Fibroblast of lung (primary cell): ENCODE data around the gene ZC3H12C. TPM values are rescaled to one million over a fixed set of nuclear protein-coding genes. Genes with fewer than 3 reads are reported as not detected.
"Not testable (repeated sequence)": the region's sequence is repeated elsewhere in the genome, so short reads cannot be mapped to it uniquely, and the experiment has no call there.

Source experiments
- DNase-seq, 2 donors: peaks; one replicate each; pipeline versions ENCODE4 v3.0.0 to v3.0.0-alpha.2; 2010; ENCODE audit warnings: low read depth in 2 of 2
- H2AFZ ChIP-seq: 2 replicates; pipeline ENCODE4 v1.5.1; 2012; ENCODE audit warnings: low read length, control low read depth, inconsistent platforms
- H3K27ac ChIP-seq: 2 replicates; pipeline ENCODE4 v1.5.1; 2011; ENCODE audit warnings: low read length, control low read depth; ENCODE audit not compliant: insufficient read depth
- H3K27me3 ChIP-seq: 2 replicates; pipeline ENCODE4 v1.5.1; 2011; ENCODE audit warnings: mild to moderate bottlenecking, low read length; ENCODE audit not compliant: control insufficient read depth, insufficient read depth
- H3K36me3 ChIP-seq: 2 replicates; pipeline ENCODE4 v1.5.1; 2011; ENCODE audit warnings: low read length; ENCODE audit not compliant: control insufficient read depth, insufficient read depth
- H3K4me1 ChIP-seq: 2 replicates; pipeline ENCODE4 v1.5.1; 2011; ENCODE audit warnings: low read length; ENCODE audit not compliant: control insufficient read depth, insufficient read depth; ENCODE audit errors: extremely low read depth
- H3K4me2 ChIP-seq: 2 replicates; pipeline ENCODE4 v1.5.1; 2011; ENCODE audit warnings: low read length, control low read depth; ENCODE audit not compliant: insufficient read depth; ENCODE audit errors: extremely low read depth
- H3K4me3 ChIP-seq, 4 experiments: fragments of 200-600 bp in 1 of 4; sonication (generic) in 1 of 4; replicated peaks in 1 of 4; 2 replicates each; pipeline ENCODE4 v1.5.1; 2011 to 2016; ENCODE audit warnings: low read length in 4 of 4, low read depth in 3 of 4, mild to moderate bottlenecking in 3 of 4, control low read depth in 2 of 4, inconsistent platforms in 1 of 4, mixed read lengths in 1 of 4; ENCODE audit not compliant: insufficient read depth in 1 of 4; ENCODE audit errors: control extremely low read depth in 1 of 4
- H3K79me2 ChIP-seq: 2 replicates; pipeline ENCODE4 v1.5.1; 2012; ENCODE audit warnings: mild to moderate bottlenecking, low read length, inconsistent platforms; ENCODE audit not compliant: control insufficient read depth, insufficient read depth
- H3K9ac ChIP-seq: 2 replicates; pipeline ENCODE4 v1.5.1; 2011; ENCODE audit warnings: mild to moderate bottlenecking, low read length, control low read depth; ENCODE audit not compliant: insufficient read depth
- H3K9me3 ChIP-seq: 2 replicates; pipeline ENCODE4 v1.5.1; 2012; ENCODE audit warnings: low read depth, low read length; ENCODE audit not compliant: control insufficient read depth, insufficient read depth
- H4K20me1 ChIP-seq: 2 replicates; pipeline ENCODE4 v1.5.1; 2011; ENCODE audit warnings: low read length; ENCODE audit not compliant: control insufficient read depth, insufficient read depth; ENCODE audit errors: extremely low read depth
- CTCF ChIP-seq, 2 donors: IDR thresholded peaks in 1 of 2; conservative IDR thresholded peaks in 1 of 2; 1 replicate in 1 of 2; 2 replicates in 1 of 2; pipeline ENCODE4 v1.5.1; 2011 to 2012; ENCODE audit warnings: low read length in 2 of 2, control low read depth in 1 of 2, inconsistent platforms in 1 of 2, low read depth in 1 of 2, mild to moderate bottlenecking in 1 of 2
- EZH2 ChIP-seq: IDR thresholded peaks from 2 replicates; pipeline ENCODE4 v1.5.1; 2012; ENCODE audit warnings: low read length, control low read depth, mild to moderate bottlenecking; ENCODE audit errors: missing control alignments
- polyA plus RNA-seq, 2 donors: library from polyadenylated mRNA; depleted of rRNA in 1 of 2; stranded (reverse) in 1 of 2; unstranded in 1 of 2; fragments of >200 nt; gene quantifications; 2 replicates each; pipeline ENCODE4 v1.2.1, GENCODE V29; 2011 to 2012; ENCODE audit warnings: missing spikeins in 1 of 2
- total RNA-seq: library from RNA; depleted of rRNA; stranded (reverse); fragments of >200 nt; gene quantifications from 2 replicates; pipeline ENCODE4 v1.2.1, GENCODE V29; 2014

ZC3H12C gene
- total and polyA plus RNA-seq, 2 donors (not counting 1 experiment from before 2014, with no cell fraction given): 7.2 to 10.1 TPM

- Histone ChIP-seq H3K4me1 (peaks cover 9% of the 10 kb centered on the region), H3K4me3 (no peak overlapping the region), H3K36me3 (no peaks in the 10 kb centered on the region), H2AFZ (no peak overlapping the region), H3K27ac (no peak overlapping the region), H3K9ac (no peak overlapping the region), H4K20me1 (no peaks in the 10 kb centered on the region), H3K27me3 (no peaks in the 10 kb centered on the region), H3K79me2 (no peaks in the 10 kb centered on the region), H3K4me2 (no peak overlapping the region), H3K9me3 (no peaks in the 10 kb centered on the region)
- TF ChIP-seq EZH2 (no peak), CTCF (conservative IDR thresholded peaks at IDR 0.05 in 1 of 2, IDR thresholded peaks at IDR 0.05 in 1 of 2; ENCODE audit: low read depth in 1 of 2, low read length in 2 of 2) (no peak)
- no peak for DNase-seq
Observed at GRCh38 chr11:110190885-110191284, 97.7 kb downstream of the ZC3H12C start.

DNA sequence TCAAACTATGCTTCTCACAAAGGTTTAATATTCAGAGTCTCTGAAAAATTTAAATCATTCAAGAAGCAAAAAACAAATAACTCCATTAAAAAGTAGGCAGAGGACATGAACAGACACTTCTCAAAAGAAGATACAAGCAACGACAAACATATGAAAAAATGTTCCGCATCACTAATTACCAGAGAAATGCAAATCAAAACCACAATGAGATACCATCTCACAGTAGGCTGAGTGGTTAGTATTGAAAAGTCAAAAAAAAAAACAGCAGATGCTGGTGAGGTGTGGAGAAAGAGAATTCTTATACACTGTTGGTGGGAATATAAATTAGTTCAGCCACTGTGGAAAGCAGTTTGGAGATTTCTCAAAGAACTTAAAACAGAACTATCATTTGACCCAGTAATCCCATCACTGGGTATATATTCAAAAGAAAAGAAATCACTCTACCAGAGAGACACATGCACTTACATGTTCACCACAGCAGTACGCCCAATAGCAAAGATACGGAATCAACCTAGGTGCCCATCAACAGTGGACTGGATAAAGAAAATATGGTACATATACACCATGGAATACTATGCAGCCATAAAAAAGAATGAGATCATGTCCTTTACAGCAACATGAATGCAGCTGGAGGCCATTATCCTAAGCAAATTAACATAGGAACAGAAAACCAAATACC lies 99.6 kb downstream of the ZC3H12C start:
- H2AFZ ChIP-seq, H4K20me1 ChIP-seq, H3K79me2 ChIP-seq, H3K36me3 ChIP-seq, H3K4me3 ChIP-seq, H3K27me3 ChIP-seq, H3K4me2 ChIP-seq, DNase-seq, H3K9ac ChIP-seq, H3K9me3 ChIP-seq, H3K27ac ChIP-seq: not testable (repeated sequence)
- peaks cover 15% of the 10 kb centered on the region for H3K4me1 ChIP-seq

- not testable (repeated sequence) for H3K9me3 ChIP-seq, H3K4me2 ChIP-seq, H4K20me1 ChIP-seq, H3K27me3 ChIP-seq, H3K27ac ChIP-seq, H3K79me2 ChIP-seq, H3K4me3 ChIP-seq, H3K9ac ChIP-seq, H3K36me3 ChIP-seq, H2AFZ ChIP-seq
- peak; percentile 89 to 93 for DNase-seq
- H3K4me1 ChIP-seq: peaks cover 15% of the 10 kb centered on the region
Observed at GRCh38 chr11:110194211-110194766, 101.1 kb downstream of the ZC3H12C start.

DNA sequence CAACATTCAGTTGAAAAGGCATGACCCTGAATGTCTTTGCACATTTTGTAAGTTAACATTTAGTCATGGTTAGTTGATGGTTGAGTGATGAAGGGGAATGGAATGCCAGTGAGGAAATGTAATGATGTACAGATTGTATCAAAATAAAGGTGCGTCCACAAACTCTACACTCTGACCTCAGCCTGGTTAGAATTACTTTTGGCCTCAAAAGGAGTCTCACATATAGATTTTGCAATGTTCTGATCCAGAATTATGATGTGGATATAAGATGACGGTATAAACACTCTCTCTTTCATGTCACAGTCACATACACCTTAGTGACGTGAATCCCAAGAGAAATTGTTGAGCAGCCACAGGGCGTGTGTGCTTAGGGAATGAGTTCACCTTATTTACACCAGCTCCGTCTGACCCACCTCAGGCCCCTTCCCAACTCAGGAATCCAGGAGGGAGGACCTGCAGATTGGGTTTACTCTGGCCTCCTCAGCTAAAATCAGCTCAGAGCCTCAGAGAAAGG lies 103.1 kb downstream of the ZC3H12C start:
- Histone ChIP-seq H3K9ac (no peak overlapping the region), H3K4me2 (no peak overlapping the region)

More for the DNA sequence above, 103.1 kb downstream of the ZC3H12C start:
- H2AFZ ChIP-seq: no peak overlapping the region
- TF ChIP-seq CTCF (conservative IDR thresholded peaks at IDR 0.05 in 1 of 2, IDR thresholded peaks at IDR 0.05 in 1 of 2; ENCODE audit: low read depth in 1 of 2, low read length in 2 of 2): no peak
- TF ChIP-seq EZH2: no peak
- no peak overlapping the region for H3K27ac ChIP-seq
- H3K9me3 ChIP-seq: no peaks in the 10 kb centered on the region
- no peaks in the 10 kb centered on the region for H3K36me3 ChIP-seq
- peak; percentile 86 to 94 for DNase-seq
- peaks cover 15% of the 10 kb centered on the region for H3K4me1 ChIP-seq
- no peaks in the 10 kb centered on the region for H4K20me1 ChIP-seq
- H3K79me2 ChIP-seq: no peaks in the 10 kb centered on the region
- no peak overlapping the region for H3K4me3 ChIP-seq
- no peaks in the 10 kb centered on the region for H3K27me3 ChIP-seq
